ENCODE measurements around the gene DCDC2B.
"Not testable (repeated sequence)": the region's sequence is repeated elsewhere in the genome, so short reads cannot be mapped to it uniquely, and the experiment has no call there.

Gene DCDC2B

DNA sequence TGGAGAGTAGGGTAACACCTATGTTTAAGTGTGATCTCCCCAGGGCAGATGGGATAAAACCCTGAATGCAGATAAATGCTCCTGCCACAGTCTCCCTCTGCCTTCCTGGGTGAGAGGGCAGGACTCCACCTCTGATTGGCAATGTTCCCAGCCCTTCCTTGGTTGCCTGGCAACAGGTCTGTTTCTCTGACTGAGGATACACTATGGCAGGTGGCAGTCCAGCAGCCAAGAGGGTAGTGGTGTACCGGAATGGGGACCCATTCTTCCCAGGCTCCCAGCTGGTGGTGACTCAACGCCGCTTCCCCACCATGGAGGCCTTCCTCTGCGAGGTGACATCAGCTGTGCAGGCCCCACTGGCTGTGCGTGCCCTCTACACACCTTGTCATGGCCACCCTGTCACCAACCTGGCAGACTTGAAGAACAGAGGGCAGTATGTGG is at the start of gene DCDC2B:
Gene DCDC2B (plus strand): TSS at position 199 of the 438 bp plus-strand sequence. CDS start 5 bp downstream, at position 204.
- in situ Hi-C loops (cut with MboI; ENCODE audit: low sequenced_read_pairs), result loop anchor here (25.0 kb wide), 1 partner anchor 153 kb away; the partner anchor contains the start of genes FAM229A and TSSK3

GRCh38 chr1:32159189-32159588 is 49.7 kb upstream of the DCDC2B start:
- in situ Hi-C loops (cut with MboI; ENCODE audit: low sequenced_read_pairs), result no loop called here

GRCh38 chr1:32163405-32163804 is 45.5 kb upstream of the DCDC2B start:
- in situ Hi-C loops (cut with MboI; ENCODE audit: low sequenced_read_pairs), result no loop called here

DNA sequence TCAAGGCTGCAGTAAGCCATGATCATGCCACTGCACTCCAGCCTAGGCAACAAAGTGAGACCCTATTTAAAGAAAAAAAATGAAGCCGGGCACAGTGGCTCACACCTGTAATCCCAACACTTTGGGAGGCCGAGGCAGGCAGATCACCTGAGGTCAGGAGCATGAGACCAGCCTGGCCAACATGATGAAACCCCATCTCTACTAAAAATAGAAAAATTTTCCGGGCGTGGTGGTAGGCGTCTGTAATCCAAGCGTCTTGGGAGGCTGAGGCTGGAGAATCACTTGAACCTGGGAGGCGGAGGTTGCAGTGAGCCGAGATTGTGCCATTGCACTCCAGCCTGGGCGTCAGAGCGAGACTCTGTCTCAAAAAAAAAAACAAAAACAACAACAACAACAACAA is 43.3 kb upstream of the DCDC2B start:
- in situ Hi-C loops (cut with MboI; ENCODE audit: low sequenced_read_pairs), result not testable (repeated sequence)

DNA sequence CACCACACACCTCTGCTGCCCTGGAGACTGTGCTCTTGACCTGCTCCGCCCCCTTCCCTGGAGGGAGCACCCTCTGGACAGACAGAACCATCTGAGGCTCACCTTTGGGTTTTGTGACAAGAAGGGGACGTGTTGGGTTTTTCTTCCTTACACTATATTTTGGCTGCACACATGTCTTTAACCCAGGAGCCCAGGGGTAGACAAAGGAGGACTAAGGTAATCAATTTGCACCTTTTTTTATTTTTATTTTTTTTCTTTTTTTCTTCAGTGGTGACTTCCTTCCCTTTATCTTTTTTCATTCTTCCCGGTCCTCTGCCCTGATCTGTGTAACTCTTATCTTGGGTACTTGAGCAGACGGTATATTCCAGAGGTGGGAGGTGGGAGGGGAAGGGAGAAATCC is 37.9 kb upstream of the DCDC2B start:
- in situ Hi-C loops (cut with MboI; ENCODE audit: low sequenced_read_pairs), result no loop called here

DNA sequence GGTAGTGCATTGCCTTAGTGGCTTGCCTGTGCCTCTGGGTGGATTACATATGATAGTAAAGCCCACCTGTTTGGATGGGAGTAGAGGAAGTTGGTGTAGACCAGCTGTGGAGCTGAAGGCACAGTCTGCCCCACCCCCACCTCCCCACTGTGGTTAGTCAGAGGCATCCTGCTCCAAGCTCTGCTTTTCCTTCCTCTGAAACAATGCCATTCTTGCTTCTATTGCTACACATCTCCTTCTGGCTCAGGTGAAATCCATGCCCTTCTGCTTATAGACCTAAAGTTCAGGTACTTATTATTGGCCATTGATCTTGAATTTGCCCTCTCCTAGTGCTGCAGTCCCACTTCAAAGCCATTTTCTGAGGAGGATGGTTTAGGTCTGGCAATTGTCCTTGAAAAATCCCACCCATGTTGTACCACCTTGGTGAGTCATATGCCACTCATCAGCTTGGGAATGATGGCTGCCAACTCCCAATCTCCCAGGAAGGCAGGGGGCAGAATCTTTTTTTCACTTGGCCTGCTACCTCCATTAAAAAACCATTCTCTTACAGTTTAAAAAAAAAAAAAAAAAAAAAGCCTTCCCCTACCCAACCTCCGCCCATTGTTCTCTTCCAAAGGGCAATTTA is 36.2 kb upstream of the DCDC2B start:
- in situ Hi-C loops (cut with MboI; ENCODE audit: low sequenced_read_pairs), result no loop called here

DNA sequence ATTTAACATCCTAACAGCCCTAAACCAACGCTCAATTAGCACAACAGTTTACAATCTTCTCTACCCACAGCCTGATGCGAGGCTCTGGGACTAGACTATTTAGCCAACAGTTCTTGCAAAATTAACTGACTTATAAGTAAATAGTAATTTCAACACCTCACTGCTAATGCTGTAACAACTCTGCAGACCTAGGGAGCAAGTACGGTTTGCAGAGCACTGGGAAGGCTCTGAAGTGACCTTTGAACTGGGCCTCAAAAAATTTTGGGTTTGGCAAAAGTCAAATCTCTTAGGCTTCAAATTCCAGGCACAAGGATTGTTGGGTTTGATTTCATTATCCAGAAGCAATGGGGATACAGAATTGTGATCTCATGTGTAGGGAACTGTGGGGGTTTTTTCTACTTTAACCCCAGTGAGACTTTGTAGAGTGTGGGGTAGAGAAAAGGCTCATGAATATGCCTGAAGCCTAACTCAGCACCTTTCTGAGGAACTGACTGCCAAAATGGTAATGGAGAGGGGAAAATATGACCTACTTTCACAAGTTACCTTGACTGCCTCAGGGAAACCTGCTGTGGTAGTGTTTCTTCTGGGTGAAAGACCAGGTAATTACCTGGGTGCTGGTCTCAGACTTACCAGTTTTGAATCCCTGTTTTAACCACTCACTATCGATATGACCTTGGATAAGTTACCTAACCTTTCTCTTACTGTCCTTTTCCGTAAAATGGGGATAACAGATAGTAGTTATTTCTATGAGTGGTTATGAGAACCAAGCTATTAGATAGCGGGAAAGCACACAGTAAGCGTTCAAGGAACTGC is 30.3 kb upstream of the DCDC2B start:
- in situ Hi-C loops (cut with MboI; ENCODE audit: low sequenced_read_pairs), result no loop called here

GRCh38 chr1:32179193-32179442 is 29.8 kb upstream of the DCDC2B start:
- in situ Hi-C loops (cut with MboI; ENCODE audit: low sequenced_read_pairs), result no loop called here

- in situ Hi-C loops (cut with MboI; ENCODE audit: low sequenced_read_pairs), result no loop called here
Observed at GRCh38 chr1:32179443-32180185, 29.3 kb upstream of the DCDC2B start, which contains the start of gene TXLNA. Gene TXLNA (plus strand): TSS chr1:32179675. CDS start chr1:32180346, 671 bp downstream.

- in situ Hi-C loops (cut with MboI; ENCODE audit: low sequenced_read_pairs), result no loop called here
Observed at GRCh38 chr1:32180186-32181060, 28.5 kb upstream of the DCDC2B start.

DNA sequence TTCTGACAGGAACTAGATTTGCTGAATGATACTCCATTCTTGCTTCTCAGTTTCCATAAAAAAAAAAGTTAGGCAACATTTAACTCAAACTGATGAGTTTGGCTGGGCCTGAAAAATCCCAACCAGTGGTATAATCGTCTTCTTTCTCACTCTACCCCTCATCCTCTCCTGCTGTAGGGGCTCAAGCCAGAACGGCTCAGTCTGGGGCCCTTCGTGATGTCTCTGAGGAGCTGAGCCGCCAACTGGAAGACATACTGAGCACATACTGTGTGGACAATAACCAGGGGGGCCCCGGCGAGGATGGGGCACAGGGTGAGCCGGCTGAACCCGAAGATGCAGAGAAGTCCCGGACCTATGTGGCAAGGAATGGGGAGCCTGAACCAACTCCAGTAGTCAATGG is 27.8 kb upstream of the DCDC2B start:
- in situ Hi-C loops (cut with MboI; ENCODE audit: low sequenced_read_pairs), result no loop called here

DNA sequence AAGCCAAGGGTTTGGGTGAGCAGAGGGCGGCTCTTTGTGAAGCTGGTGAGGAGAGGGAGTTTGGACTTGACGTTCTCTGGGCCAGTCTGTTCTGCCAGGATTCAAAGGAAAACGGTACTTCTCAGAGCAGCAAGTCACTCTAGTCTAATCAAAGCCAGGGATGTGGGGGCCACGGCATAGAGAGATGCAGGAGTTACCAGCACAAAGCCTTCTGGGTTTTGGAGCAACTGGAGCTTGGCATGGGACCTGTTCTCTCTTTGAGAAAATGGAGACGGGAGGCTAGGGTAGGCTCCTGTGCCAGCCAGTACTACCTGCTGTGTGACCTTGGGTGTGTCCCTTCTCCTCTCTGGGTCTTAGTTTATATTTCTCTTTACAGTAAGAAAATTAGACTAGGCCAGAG is 27.3 kb upstream of the DCDC2B start:
- in situ Hi-C loops (cut with MboI; ENCODE audit: low sequenced_read_pairs), result no loop called here

GRCh38 chr1:32182060-32182459 is 26.8 kb upstream of the DCDC2B start:
- in situ Hi-C loops (cut with MboI; ENCODE audit: low sequenced_read_pairs), result no loop called here

GRCh38 chr1:32184650-32185049 is 24.2 kb upstream of the DCDC2B start:
- in situ Hi-C loops (cut with MboI; ENCODE audit: low sequenced_read_pairs), result no loop called here

DNA sequence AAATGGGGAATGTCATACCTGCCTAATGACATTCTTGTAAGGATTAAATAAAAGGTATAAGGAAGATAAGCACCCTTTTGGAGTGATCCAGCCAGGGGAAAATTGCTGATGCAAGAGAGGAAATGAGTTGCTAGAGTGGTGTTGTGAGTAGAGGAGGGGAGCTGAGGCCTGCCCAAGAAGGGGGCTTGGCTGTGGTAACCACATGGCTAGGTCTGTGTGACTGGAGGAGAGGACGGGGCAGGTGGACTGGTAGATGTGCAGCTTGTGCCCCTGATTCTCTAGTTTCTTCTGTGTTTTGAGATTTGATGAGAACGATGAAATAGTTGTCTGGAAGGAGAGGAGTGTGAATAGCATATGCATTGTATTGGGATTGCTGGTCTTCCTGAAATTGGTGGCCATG is 22.8 kb upstream of the DCDC2B start:
- in situ Hi-C loops (cut with MboI; ENCODE audit: low sequenced_read_pairs), result no loop called here

GRCh38 chr1:32186491-32186890 is 22.4 kb upstream of the DCDC2B start:
- in situ Hi-C loops (cut with MboI; ENCODE audit: low sequenced_read_pairs), result no loop called here

DNA sequence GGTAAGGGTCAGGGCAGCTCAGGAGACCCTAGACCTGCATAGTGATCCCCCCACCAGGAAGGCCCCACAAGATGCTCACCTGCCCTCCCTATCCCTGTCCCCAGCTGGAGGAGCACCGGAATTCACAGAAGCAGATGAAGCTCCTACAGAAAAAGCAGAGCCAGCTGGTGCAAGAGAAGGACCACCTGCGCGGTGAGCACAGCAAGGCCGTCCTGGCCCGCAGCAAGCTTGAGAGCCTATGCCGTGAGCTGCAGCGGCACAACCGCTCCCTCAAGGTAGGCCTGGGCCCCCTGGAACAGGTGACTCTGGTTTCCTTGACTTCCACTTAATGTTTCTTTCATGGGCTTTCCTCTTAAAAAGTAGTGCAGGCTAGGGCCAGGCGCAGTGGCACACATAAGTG is 21.0 kb upstream of the DCDC2B start:
- in situ Hi-C loops (cut with MboI; ENCODE audit: low sequenced_read_pairs), result no loop called here

- in situ Hi-C loops (cut with MboI; ENCODE audit: low sequenced_read_pairs), result no loop called here
Observed at GRCh38 chr1:32192220-32192948, 16.5 kb upstream of the DCDC2B start.

GRCh38 chr1:32194984-32195383 is 13.9 kb upstream of the DCDC2B start:
- in situ Hi-C loops (cut with MboI; ENCODE audit: low sequenced_read_pairs), result no loop called here

GRCh38 chr1:32195531-32195930 is 13.4 kb upstream of the DCDC2B start:
- in situ Hi-C loops (cut with MboI; ENCODE audit: low sequenced_read_pairs), result no loop called here
